ENCODE data around the gene LTO1.
"Not testable (repeated sequence)": the region's sequence is repeated elsewhere in the genome, so short reads cannot be mapped to it uniquely, and the experiment has no call there.

LTO1 gene

DNA sequence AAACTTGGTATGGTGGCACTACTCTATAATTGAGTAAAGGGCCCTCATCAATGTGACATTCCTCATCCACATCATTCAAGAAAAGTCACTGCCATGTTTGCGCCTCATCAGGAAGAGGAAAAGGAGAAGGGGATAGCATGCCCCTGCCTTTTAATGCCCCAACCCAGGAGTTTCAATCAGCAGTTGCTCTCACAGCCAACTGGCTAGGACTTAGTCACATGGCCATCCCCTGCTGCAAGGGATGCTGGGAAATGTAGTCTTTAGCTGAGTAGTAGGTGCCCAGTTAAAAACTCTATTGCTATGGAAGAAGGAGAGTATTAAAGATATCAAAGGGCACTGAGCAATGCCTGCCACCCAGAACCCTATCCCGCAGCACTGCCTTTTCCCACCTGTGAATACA, 45.1 kb downstream of the LTO1 start:
- no peak for DNase-seq

- no peak for DNase-seq
These were observed 47.6 kb downstream of the LTO1 start for GRCh38 chr11:69627551-69627950.

DNA sequence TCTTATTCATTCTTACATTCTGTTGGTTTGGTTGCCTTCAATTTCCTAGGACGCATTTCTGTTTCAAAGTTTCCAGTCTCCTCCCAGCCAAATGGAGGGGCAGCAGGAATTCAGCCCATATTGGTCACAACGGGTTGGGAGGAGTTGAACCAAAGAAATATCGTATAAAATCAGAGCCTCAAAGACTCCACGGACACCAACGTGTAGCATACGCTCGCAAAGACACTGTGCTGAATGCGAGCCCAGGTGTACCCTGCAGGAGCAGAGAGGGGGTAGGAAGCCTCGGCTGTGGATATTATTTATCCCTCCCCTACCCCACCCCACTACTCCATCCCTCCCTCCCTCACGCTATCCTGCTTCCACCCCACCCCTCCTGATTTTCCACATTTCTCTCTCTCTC, 49.7 kb downstream of the LTO1 start:
- no peak for DNase-seq

GRCh38 chr11:69624293-69624692, 50.9 kb downstream of the LTO1 start:
- no peak for DNase-seq

- DNase-seq = not testable (repeated sequence)
These were observed 53.0 kb downstream of the LTO1 start for GRCh38 chr11:69622097-69622681.

DNA sequence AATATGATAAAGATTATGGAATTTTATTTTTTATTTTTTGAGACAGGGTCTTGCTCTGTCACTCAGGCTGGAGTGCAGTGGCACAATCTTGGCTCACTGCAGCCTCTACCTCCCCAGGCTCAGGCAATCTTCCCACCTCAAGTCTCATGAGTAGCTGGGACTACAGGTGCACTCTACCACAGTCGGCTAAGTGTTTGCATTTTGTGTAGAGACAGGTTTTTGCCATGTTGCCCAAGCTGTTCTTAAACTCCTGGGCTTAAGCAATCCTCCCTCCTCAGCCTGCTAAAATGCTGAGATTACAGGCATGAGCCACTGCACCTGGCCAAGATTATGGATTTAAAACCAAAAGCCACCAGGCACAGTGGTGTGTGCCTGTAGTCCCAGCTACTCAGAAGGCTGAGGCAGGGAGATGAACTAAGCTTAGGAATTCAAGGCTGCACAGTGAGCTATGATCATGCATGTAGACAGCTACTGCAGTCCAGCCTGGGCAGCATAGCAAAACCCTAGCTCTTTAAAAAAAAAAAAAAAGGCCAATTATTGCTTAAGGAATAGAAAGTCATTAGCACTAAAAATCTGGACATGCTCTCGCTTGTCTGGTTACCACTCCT, 54.4 kb downstream of the LTO1 start:
- DNase-seq = no peak

DNA sequence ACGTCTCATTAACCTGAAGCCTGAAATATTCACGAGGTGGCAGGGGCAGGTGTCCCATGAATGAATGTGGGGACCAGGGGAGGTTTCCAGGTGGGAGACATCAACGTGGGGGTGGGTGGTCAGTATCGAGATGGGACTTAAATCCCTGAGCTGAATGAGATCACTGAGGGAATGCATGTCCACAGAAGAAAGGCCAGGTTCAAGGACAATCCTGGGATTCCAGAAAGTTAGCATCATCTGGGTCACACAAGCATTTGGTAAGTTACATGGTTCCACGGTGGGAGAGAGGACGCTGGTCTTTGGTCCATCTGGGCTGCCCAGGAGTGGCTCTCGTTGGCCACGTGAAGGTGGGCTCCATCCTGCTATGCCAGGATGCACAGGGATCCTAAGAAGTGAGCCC, 56.9 kb downstream of the LTO1 start:
- DNase-seq = no peak

DNA sequence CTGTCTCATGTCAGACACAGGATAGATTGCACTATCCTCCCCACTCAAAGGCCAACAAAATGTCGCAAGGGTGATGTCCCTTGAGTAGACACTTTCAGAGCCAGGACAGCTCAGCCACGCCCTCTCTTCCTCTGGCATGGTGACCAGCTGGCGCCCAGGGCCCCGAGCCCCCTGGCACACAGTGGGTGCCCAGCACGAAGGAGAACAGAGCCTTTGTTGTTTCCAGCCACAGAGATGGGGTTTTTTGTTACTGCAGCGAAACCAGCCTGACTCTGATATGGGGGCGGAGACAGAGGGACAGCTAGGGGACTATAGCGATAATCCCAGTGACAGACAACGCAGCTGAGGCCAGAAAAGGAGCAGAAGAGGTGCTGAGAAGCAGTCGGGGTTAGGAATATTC, 57.5 kb downstream of the LTO1 start:
- no peak for DNase-seq

DNA sequence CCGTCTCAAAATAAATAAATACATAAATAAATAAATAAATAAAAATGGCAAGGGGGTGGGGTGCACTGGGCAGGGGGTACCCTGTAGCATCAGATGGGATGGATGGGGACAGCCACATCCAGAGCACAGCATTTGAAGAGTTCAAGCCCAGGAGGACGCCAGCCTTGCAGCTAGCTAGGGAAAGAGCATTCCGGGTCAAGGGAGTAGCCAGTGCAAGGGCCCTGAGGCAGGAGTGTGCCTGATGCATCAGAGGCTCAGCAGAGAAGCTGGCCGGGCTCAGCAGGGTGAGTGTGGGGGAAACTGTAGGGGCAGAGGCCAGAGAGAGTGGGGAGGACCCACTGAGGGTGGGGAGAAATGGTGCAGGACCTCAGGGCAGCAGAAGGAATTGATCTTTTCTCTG, 57.9 kb downstream of the LTO1 start:
- no peak for DNase-seq
